ENCODE results near the gene SLC12A5. TPM values are rescaled to one million over a fixed set of nuclear protein-coding genes. Genes with fewer than 3 reads are reported as not detected.

The SLC12A5 gene
- total RNA-seq, 1 experiment from 2014 or later: 7.2 TPM

GRCh38 chr20:46056027-46056833 is 27.2 kb downstream of the SLC12A5 start:
- Mint-ChIP-seq H3K4me3 (no peak overlapping the region), H3K36me3 (peaks cover 3% of the 10 kb centered on the region), H3K27me3 (ENCODE audit: low read depth) (peaks cover 71% of the 10 kb centered on the region), H3K4me1 (peaks cover 28% of the 10 kb centered on the region), H3K9me3 (no peaks in the 10 kb centered on the region), H3K27ac (no peak overlapping the region)
- DNase-seq (ENCODE audit: low spot score) (no peak), ATAC-seq (no peak)
- TF ChIP-seq ZMAT4 (CRISPR knock-in tag; IDR thresholded peaks at IDR 0.05) (no peak), RORB (CRISPR knock-in tag; IDR thresholded peaks at IDR 0.05) (no peak), NFYB (CRISPR knock-in tag; conservative IDR thresholded peaks at IDR 0.05; ENCODE audit: low read depth) (no peak), EMX1 (CRISPR knock-in tag; IDR thresholded peaks at IDR 0.05) (no peak)
- POLR2A ChIA-PET: no interaction called here
- CTCF ChIA-PET: interaction anchor here (3.3 to 4.7 kb wide), 3 partner anchors 27 to 70 kb away, joined by 29 to 108 read pairs (median 40); partner anchors contain the start of gene SLC12A5

- Mint-ChIP-seq H3K4me3 (peak overlapping the region; percentile 48), H3K27me3 (ENCODE audit: low read depth) (peaks cover 71% of the 10 kb centered on the region), H3K36me3 (peaks cover 13% of the 10 kb centered on the region), H3K4me1 (peaks cover 30% of the 10 kb centered on the region), H3K9me3 (no peaks in the 10 kb centered on the region), H3K27ac (no peak overlapping the region)
- CTCF ChIA-PET: interaction anchor here (0.6 to 4.7 kb wide), 23 partner anchors 9 to 763 kb away, joined by 3 to 108 read pairs (median 8); partner anchors contain the start of gene SLC12A5
- POLR2A ChIA-PET: interaction anchor here (0.6 to 1.1 kb wide), 3 partner anchors 12 to 25 kb away, joined by 3 read pairs; no protein-coding TSS in a partner anchor
- ATAC-seq: peak; percentile 12
- peak; percentile 83 for DNase-seq (ENCODE audit: low spot score)
- no peak for TF ChIP-seq CBFB (CRISPR knock-in tag; IDR thresholded peaks at IDR 0.05; ENCODE audit: low read depth)
- TF ChIP-seq TEAD1 (CRISPR knock-in tag; IDR thresholded peaks at IDR 0.05): no peak; the same call in 1 of the 2 replicates
- TF ChIP-seq ZNF232 (CRISPR knock-in tag; IDR thresholded peaks at IDR 0.05): 0 out of 2 replicates have a peak, but pooled peaks have one; percentile 28
- peak; percentile 74; the same call in 1 of the 2 replicates for TF ChIP-seq JUN (CRISPR knock-in tag; IDR thresholded peaks at IDR 0.05)
- no peak for TF ChIP-seq NR3C1 (CRISPR knock-in tag; conservative IDR thresholded peaks at IDR 0.05; ENCODE audit: low read depth)
- TF ChIP-seq SMAD4 (CRISPR knock-in tag; IDR thresholded peaks at IDR 0.05): no peak
- 0 out of 2 replicates have a peak, but pooled peaks have one; percentile 29 for TF ChIP-seq E2F4 (CRISPR knock-in tag; IDR thresholded peaks at IDR 0.05; ENCODE audit: borderline replicate concordance, low read depth)
- TF ChIP-seq ZNF317 (CRISPR knock-in tag; IDR thresholded peaks at IDR 0.05; ENCODE audit: borderline replicate concordance, low read depth): no peak
- no peak for TF ChIP-seq NR2C2 (CRISPR knock-in tag; IDR thresholded peaks at IDR 0.05)
- TF ChIP-seq SMAD3 (CRISPR knock-in tag; IDR thresholded peaks at IDR 0.05; ENCODE audit: borderline replicate concordance): peak; percentile 70; the same call in 1 of the 2 replicates
- TF ChIP-seq TEAD4 (CRISPR knock-in tag; IDR thresholded peaks at IDR 0.05): peak; percentile 83
- TF ChIP-seq MXD4 (CRISPR knock-in tag; IDR thresholded peaks at IDR 0.05; ENCODE audit: borderline replicate concordance): no peak
- no peak for TF ChIP-seq STAT6 (CRISPR knock-in tag; conservative IDR thresholded peaks at IDR 0.05; ENCODE audit: low read depth)
- no peak for TF ChIP-seq MYBL2 (CRISPR knock-in tag; IDR thresholded peaks at IDR 0.05)
- no peak for TF ChIP-seq FOXJ3 (CRISPR knock-in tag; IDR thresholded peaks at IDR 0.05; ENCODE audit: borderline replicate concordance)
- no peak; the same call in 1 of the 2 replicates for TF ChIP-seq CREM (CRISPR knock-in tag; IDR thresholded peaks at IDR 0.05)
- TF ChIP-seq ATF3 (CRISPR knock-in tag; conservative IDR thresholded peaks at IDR 0.05): no peak
- no peak for TF ChIP-seq ATF1 (CRISPR knock-in tag; IDR thresholded peaks at IDR 0.05)
- no peak for TF ChIP-seq SP1 (CRISPR knock-in tag; conservative IDR thresholded peaks at IDR 0.05)
- no peak for TF ChIP-seq AR (CRISPR knock-in tag; IDR thresholded peaks at IDR 0.05)
- TF ChIP-seq, protein P1, sequence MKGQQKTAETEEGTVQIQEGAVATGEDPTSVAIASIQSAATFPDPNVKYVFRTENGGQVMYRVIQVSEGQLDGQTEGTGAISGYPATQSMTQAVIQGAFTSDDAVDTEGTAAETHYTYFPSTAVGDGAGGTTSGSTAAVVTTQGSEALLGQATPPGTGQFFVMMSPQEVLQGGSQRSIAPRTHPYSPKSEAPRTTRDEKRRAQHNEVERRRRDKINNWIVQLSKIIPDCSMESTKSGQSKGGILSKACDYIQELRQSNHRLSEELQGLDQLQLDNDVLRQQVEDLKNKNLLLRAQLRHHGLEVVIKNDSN (CRISPR knock-in tag; IDR thresholded peaks at IDR 0.05): peak; percentile 64; the same call in 1 of the 2 replicates
Measured at GRCh38 chr20:46056970-46057855, 28.2 kb downstream of the SLC12A5 start.
